Cardiac fibroblast (primary cell): Measurements from ENCODE around the gene MPZL3.

Experiments used
- DNase-seq, 2 donors: peaks; one replicate each; pipeline versions ENCODE4 v3.0.0 to v3.0.0-alpha.2; 2010; ENCODE audit warnings: low read depth in 2 of 2
- H3K4me3 ChIP-seq, 2 donors: replicated peaks in 1 of 2; 1 replicate in 1 of 2; 2 replicates in 1 of 2; pipeline ENCODE4 v1.5.1; 2011; ENCODE audit warnings: low read depth in 2 of 2, low read length in 2 of 2, mild to moderate bottlenecking in 2 of 2, moderate library complexity in 1 of 2
- CTCF ChIP-seq: IDR thresholded peaks from one replicate; pipeline ENCODE4 v1.5.1; 2011; ENCODE audit warnings: low read depth, mild to moderate bottlenecking, low read length, inconsistent platforms

MPZL3 gene

GRCh38 chr11:118265954-118266353 is 13.8 kb upstream of the MPZL3 start:
- DNase-seq, result peak in 1 of 2 donors; percentile 14
- no peak overlapping the region for H3K4me3 ChIP-seq
- no peak for TF ChIP-seq CTCF

DNA sequence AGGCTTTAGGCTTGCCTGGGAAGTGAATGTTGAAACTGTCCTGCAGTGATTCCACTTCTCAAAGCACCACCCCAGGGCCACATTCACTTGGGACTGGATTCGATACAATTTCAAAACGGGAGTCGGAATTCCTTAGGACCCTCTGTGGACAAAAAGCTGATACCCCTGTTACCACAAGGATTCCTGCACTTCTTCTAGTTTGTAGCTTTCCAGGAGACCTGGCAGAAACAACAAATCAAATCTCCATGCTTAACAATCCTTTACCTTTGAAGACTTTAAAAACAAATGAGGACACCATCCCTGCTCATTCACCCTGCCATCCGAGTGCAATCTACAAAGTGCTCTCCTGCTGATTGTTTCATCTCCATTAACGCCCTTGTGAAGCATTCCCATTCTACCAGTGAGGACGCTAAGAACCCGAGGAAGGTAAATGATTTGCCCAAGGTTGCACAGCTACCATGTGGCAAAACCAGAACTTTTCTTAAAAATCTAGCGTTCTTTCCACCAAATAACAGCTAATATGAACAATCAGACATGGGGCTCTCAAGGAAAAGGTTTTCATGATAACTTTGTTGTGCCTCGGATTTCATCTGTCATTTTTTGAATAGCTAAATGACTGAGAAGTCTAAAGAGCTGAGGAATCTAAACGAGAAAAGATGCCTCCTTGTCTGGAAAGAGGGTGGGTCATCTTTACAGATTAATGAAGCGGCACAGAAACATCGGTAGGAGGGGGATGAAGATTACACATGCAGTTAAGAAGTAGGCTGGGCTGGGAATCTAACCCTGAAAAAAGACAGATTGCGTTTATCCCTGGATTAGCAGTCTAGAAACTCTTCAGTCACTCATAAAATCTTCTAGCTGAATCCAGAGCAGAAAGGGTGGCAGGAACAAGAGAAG is 12.7 kb upstream of the MPZL3 start:
- TF ChIP-seq CTCF, result no peak
- peak overlapping the region in 1 of 2 donors; percentile 27 for H3K4me3 ChIP-seq
- no peak for DNase-seq

DNA sequence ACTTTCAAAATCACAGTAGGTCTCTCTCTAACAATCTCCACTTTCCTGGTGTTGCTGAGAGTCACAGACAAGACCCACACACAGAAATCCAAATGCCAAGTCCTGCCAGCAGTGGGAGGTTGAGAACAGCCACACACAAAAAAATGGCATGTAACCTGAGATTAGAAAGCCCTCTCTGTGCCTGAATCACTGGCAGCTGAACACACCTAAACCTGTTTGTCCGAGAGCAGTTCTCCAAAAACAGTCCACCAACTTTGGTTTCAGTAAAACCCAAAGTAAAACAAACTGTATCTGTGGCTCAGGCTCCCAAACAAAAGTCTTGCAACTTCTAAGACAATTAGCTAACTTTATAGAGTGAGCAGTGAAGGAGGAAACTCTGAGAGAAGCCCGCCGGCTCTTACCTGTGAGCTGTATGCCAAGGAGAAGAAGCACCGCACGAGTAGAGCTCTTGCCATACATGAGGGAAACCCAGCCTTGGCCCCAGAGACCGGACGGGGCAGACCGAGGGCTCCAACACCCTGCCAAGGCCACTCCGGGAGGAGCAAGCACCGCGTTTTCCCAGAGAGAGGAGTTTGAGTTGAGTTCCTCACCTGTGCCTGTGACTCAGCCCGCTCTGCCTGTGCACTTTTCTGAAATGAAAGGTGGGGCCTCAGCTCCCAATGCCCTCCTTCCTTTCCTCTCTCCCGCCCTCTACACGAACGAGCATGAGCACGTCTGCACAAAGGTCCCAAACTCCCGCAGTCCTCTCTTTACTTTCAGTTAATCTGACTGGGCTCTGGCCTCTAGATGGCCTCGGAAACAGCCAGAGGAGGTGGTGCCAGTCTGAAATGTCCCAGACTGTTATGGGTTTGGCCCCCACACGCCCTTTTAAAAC is 11.8 kb upstream of the MPZL3 start, which contains the start of gene MPZL2:
Gene MPZL2, minus strand, starts transcription at position 603 of the 874 bp plus-strand sequence. Its CDS starts 144 bp downstream, at position 459.
- DNase-seq, result no peak
- peak within 1 kb of the TSS in 1 of 2 donors; percentile 27 for H3K4me3 ChIP-seq
- TF ChIP-seq CTCF, result no peak

GRCh38 chr11:118263112-118263511 is 10.9 kb upstream of the MPZL3 start:
- no peak for DNase-seq
- no peak overlapping the region for H3K4me3 ChIP-seq
- no peak for TF ChIP-seq CTCF

- no peak for DNase-seq
- H3K4me3 ChIP-seq, result no peak overlapping the region
- no peak for TF ChIP-seq CTCF
Measured at GRCh38 chr11:118260353-118260752, 8.2 kb upstream of the MPZL3 start.

- no peak for DNase-seq
- no peak for TF ChIP-seq CTCF
- no peak overlapping the region for H3K4me3 ChIP-seq
Measured at GRCh38 chr11:118259138-118259537, 7.0 kb upstream of the MPZL3 start.
